IPS-15b (cell line): ENCODE data around the gene TAMALIN.

Source experiments
- H3K27me3 ChIP-seq: one replicate; pipeline ENCODE4 v1.6.1; 2013; ENCODE audit warnings: low read length; ENCODE audit not compliant: control insufficient read depth, insufficient read depth
- H3K36me3 ChIP-seq: one replicate; pipeline ENCODE4 v1.6.1; 2013; ENCODE audit warnings: low read length; ENCODE audit not compliant: control insufficient read depth, insufficient read depth
- H3K4me1 ChIP-seq: one replicate; pipeline ENCODE4 v1.6.1; 2013; ENCODE audit warnings: mild to moderate bottlenecking, low read length; ENCODE audit not compliant: control insufficient read depth, insufficient read depth
- H3K4me3 ChIP-seq: one replicate; pipeline ENCODE4 v1.5.1; 2013; ENCODE audit warnings: low read depth, low read length
- H3K9ac ChIP-seq: one replicate; pipeline ENCODE4 v1.6.1; 2013; ENCODE audit warnings: low read depth, mild to moderate bottlenecking, low read length
- H3K9me3 ChIP-seq: one replicate; pipeline ENCODE4 v1.6.1; 2013; ENCODE audit warnings: mild to moderate bottlenecking, low read length; ENCODE audit not compliant: control insufficient read depth, insufficient read depth

The TAMALIN gene

DNA sequence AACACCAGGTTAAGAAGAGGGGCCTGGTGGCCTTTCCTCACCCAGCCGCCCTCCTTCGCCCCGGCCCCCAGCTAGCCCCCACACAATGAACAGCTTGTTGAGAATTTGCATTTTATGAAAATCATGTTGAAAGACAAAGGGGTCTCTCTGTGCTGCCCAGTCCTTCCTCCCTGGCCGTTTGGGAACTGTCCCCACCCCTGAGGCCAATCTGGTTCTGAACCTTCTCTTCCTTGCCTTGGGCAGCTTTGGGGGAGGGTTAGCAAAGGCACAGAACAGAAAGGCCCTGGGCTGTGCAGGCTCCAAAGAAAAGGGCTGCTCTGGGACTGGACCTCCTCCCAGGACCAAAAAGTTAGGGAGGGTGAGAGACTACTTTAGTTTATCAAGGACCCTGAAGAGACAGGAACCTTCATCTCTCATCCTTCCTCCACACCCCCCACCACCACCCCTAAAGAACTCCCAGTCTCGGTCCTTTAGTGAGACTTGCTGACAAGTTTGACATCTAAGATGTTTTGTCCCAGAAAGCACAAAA lies 1.3 kb downstream of the TAMALIN start:
- Histone ChIP-seq H3K36me3 (no peaks in the 10 kb centered on the region), H3K9me3 (no peaks in the 10 kb centered on the region), H3K27me3 (peaks cover 64% of the 10 kb centered on the region), H3K4me3 (peak overlapping the region; percentile 8), H3K9ac (no peak overlapping the region), H3K4me1 (peaks cover 24% of the 10 kb centered on the region)

DNA sequence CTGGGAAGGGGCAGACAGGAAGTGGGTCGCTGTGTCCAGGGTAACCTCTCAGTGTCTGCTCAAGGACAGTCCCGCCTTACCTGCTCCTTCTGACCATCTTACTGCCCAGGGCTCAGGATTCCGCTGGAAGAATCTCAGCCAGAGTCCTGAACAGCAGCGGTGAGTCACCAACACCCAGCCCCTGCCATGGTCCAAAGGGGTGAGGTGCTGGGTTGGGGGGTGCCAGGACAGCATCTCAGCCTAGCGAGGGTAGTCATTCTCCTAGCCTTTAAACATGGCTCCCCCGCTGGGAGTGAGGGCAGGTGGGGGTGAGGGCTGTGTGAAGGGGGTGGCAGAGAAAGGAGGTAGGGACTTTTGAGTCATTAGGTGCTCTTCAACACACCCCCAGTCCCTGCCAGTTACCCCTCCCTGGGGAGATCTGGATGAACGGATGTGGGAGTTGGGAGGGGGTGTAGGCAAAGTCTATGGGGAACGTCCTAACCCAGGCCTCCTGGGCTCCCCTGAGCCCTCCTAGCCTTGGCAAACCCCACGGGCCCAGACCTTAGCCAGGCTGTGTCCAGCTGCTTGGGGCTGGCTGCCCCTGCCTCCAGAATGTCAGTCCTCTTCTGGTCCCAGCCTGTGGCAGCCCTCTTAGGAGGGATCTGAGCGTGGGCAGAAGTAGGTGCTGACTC lies 2.5 kb downstream of the TAMALIN start:
- no peaks in the 10 kb centered on the region for H3K9me3 ChIP-seq
- H3K4me1 ChIP-seq, result peaks cover 22% of the 10 kb centered on the region
- no peak overlapping the region for H3K4me3 ChIP-seq
- peaks cover 74% of the 10 kb centered on the region for H3K27me3 ChIP-seq
- no peak overlapping the region for H3K9ac ChIP-seq
- no peaks in the 10 kb centered on the region for H3K36me3 ChIP-seq

DNA sequence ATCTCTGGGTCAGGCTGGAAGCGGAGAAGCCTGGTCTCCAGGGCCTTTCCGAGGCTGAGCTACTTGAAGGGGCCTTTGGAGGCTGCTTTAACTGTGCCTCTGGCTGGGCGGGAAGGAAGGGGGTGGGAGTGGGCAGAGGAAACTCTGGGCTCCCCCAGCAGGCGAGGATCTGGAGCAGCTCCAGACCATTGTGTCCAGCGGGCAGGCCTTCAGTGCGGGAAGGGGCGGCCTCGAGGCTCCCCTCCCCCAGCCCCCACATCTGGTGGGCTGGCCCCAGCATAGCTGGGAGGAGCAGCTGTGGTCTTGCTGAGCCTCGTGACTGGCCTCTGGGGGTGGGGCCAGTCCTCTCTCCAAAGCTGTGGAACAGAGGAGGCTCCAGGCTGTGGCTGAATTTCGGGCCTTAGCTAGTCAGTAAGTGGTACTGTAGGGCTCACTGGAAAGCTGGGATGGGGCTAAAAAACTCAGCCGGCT lies 3.4 kb downstream of the TAMALIN start:
- Histone ChIP-seq H3K9ac (peak overlapping the region; percentile 37), H3K4me3 (peak overlapping the region; percentile 8), H3K36me3 (no peaks in the 10 kb centered on the region), H3K9me3 (no peaks in the 10 kb centered on the region), H3K27me3 (peaks cover 68% of the 10 kb centered on the region), H3K4me1 (peaks cover 20% of the 10 kb centered on the region)

DNA sequence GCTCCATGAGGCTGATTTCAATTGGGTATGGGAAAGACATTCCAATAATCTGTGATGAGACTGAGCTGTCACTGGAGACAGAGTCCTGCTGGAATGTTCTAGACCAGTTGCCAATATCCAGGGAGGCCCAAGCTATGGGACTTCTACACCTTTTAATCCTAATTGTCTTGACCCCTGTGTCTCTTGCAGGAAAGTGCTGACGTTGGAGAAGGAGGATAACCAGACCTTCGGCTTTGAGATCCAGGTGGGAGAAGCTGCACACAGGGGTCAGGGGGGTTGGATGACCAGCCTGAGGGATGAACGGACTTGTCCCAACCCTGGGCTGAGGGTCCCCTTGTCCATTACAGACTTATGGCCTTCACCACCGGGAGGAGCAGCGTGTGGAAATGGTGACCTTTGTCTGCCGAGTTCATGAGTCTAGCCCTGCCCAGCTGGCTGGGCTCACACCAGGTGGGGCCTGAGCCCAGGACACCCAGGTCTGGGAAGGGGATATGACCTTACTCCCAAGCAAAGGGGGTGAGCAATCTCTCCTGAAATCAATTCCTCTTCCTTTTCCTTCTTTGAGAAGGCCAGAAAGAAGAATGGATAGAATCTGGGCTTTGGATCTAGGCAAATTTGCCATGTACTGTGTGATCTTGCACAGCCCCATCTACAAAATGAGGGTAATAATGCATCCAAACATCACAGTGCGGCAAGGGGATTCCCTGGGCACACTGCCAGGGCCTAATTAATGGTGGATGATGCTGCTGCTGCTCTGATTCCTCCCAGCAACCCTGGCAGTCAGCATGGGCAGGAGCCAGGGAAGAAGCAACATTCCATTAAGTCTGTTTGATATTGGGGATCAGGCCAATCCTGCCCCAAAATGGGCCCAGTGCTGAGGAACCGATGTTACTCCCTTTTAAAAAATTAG lies 4.2 kb downstream of the TAMALIN start:
- Histone ChIP-seq H3K36me3 (no peaks in the 10 kb centered on the region), H3K9ac (peak overlapping the region; percentile 37), H3K4me3 (peak overlapping the region; percentile 8), H3K4me1 (peaks cover 17% of the 10 kb centered on the region), H3K27me3 (peaks cover 68% of the 10 kb centered on the region), H3K9me3 (no peaks in the 10 kb centered on the region)

DNA sequence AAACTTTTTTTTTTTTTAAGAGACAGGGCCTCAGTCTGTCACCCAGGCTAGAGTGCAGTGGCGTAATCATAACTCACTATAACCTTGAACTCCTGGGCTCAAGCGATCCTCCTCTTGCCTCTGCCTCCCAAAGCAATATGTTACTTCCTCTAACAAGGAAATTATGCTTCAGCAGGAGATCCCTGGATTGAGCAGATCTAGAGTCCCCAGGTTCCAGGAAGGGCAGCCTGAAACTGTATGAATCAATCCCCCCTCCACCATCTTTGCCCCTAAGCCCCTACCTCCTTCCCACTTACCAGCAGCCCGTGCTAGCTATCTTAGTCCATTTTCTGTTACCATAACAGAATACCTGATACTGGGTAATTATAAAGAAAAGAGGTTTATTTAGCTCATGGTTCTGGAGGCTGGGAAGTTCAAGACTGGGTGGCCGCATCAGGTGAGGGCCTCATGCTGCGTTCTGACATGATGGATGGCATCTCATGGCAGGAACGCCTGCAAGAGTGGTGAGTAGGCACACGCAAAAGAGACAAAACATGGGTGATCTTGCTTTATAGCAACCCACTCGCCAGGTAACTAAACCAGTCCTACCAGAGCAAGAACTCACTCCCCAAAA lies 5.0 kb downstream of the TAMALIN start:
- Histone ChIP-seq H3K9ac (no peak overlapping the region), H3K4me1 (peaks cover 15% of the 10 kb centered on the region), H3K36me3 (no peaks in the 10 kb centered on the region)

DNA sequence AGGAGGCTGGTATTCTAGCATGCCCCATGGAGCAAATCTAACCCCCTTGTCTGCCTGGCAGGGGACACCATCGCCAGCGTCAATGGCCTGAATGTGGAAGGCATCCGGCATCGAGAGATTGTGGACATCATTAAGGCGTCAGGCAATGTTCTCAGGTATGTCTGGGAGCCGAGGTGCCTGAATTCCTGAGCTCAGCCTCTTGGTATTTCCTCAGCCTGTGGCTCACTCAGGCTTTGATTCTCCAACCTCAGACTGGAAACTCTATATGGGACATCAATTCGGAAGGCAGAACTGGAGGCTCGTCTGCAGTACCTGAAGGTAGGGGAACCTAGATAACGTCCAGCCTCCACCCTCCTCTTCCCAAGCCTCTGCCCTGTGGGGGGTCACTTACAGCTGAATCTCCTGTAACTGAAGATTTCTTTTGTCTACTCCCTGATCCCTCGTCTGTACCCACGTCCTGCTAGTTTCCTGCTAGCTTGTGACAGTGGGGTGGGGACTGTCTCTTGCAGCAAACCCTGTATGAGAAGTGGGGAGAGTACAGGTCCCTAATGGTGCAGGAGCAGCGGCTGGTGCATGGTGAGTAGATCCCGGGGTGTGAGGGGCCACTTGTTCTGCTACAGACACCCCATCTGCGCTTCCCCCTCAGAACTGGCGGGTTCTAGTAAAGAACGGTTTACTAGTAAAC lies 7.0 kb downstream of the TAMALIN start:
- Histone ChIP-seq H3K27me3 (peaks cover 61% of the 10 kb centered on the region), H3K9ac (no peak overlapping the region), H3K4me1 (peaks cover 15% of the 10 kb centered on the region), H3K4me3 (peak overlapping the region; percentile 37), H3K9me3 (no peaks in the 10 kb centered on the region), H3K36me3 (no peaks in the 10 kb centered on the region)

More for the DNA sequence above, 5.0 kb downstream of the TAMALIN start:
- Histone ChIP-seq H3K9me3 (no peaks in the 10 kb centered on the region), H3K27me3 (peaks cover 69% of the 10 kb centered on the region), H3K4me3 (no peak overlapping the region)

DNA sequence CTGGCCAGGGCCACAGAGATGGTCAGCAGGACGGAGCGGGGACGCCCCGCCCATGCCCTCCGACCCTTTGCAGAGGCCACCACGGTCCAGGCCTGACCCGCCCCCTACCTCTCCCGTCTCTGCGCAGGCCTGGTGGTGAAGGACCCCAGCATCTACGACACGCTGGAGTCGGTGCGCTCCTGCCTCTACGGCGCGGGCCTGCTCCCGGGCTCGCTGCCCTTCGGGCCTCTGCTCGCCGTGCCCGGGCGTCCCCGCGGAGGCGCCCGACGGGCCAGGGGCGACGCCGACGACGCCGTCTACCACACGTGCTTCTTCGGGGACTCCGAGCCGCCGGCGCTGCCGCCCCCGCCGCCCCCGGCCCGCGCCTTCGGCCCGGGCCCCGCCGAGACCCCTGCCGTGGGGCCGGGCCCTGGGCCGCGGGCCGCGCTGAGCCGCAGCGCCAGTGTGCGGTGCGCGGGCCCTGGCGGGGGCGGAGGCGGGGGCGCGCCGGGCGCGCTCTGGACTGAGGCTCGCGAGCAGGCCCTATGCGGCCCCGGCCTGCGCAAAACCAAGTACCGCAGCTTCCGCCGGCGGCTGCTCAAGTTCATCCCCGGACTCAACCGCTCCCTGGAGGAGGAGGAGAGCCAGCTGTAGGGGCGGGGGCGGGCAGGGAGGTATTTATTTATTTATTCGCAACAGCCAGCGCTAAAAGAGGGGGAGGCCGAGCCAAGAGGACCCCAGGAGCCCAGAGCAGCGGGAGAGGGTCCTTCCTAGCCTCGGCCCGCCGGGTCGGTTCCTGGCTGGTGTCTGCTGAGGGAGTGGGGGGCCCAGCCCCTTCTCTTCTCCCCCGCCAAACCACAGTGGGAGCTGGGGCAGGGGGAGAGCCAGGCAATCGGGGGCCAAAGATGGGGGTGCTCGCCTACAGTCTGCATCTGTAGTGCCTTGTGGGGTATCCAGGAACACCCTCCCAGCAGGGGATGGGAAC lies 8.1 kb downstream of the TAMALIN start:
- no peaks in the 10 kb centered on the region for H3K9me3 ChIP-seq
- H3K9ac ChIP-seq, result no peak overlapping the region
- peak overlapping the region; percentile 37 for H3K4me3 ChIP-seq
- no peaks in the 10 kb centered on the region for H3K36me3 ChIP-seq
- peaks cover 54% of the 10 kb centered on the region for H3K27me3 ChIP-seq
- H3K4me1 ChIP-seq, result peaks cover 13% of the 10 kb centered on the region

DNA sequence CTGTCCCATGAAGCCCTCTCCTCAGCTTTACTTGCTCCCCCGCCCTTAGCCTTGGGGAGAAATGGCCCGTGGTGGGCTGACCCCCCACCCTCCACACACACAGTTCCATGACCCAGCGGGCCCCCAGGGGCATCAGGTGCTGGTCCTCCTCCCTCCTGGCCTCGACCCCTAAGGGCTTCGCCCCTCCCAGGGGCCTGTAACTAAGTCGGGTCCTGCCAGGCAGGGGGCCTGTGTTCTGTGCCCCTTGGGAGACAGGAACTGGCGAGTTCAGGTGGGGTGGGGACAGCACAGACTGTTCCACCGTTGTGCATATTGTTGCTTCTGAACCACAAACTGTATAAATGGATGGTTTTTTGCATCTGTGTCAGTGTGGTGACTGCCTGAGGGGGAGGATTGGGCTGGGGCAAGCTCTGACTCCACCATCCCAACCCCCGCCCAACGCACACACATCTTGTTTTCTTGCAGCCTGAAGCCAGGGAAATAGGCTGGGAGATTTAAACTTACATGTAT lies 8.8 kb downstream of the TAMALIN start:
- Histone ChIP-seq H3K4me1 (peaks cover 7% of the 10 kb centered on the region), H3K36me3 (no peaks in the 10 kb centered on the region), H3K9ac (no peak overlapping the region), H3K27me3 (peaks cover 60% of the 10 kb centered on the region), H3K4me3 (peak overlapping the region; percentile 22), H3K9me3 (no peaks in the 10 kb centered on the region)

DNA sequence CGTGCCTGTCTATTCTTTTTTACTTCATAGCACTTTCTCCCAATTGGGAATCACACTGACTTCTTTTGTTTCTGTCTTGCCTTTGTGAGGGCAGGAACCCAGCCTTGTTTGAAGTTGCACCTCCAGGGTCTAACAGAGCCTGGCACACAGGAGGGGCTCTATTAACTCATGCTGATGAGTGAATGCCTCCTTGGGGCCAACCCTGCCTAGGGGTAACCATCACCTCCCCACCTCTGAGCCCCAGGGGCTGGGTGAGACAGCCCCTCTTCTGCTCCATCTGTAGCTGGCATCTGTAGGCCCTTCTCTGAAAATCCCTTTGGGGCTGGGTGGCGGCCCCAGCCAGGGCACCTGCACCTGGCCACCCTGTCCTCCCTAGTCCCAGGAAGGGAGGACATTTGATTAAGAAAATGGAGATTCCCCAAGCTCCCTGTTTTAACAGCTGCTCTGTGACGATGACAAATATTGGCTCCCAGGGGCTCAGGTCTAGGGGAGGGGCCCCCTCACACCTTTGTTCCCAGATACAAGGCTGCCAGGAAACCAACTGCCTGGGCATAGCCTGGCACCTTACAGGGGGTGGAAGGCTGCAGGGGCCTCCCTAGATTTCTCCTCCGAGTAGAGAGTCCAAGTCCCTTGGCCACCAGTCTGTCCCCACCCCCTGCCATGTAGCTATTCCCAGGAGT lies 11.8 kb downstream of the TAMALIN start:
- H3K36me3 ChIP-seq, result no peaks in the 10 kb centered on the region
- H3K4me1 ChIP-seq, result peaks cover 4% of the 10 kb centered on the region
- H3K9me3 ChIP-seq, result no peaks in the 10 kb centered on the region
- no peak overlapping the region for H3K9ac ChIP-seq
- peaks cover 69% of the 10 kb centered on the region for H3K27me3 ChIP-seq
- no peak overlapping the region for H3K4me3 ChIP-seq
